Measurements from ENCODE around the gene SLC6A19. TPM values are rescaled to one million over a fixed set of nuclear protein-coding genes. Genes with fewer than 3 reads are reported as not detected.

SLC6A19 gene
- total and polyA plus RNA-seq, 9 of the 15 experiments (the other 6 are each of a cell fraction or from before 2014, with no cell fraction given), result 0.03 to 1.6 (median 0.59) TPM

GRCh38 chr5:1213508-1214162 lies 12.2 kb downstream of the SLC6A19 start:
- ChIA-PET POLR2A (no interaction called here), CTCF (ENCODE audit: low intra/inter-chr PET ratio) (no interaction called here)
- TF ChIP-seq, protein P1, sequence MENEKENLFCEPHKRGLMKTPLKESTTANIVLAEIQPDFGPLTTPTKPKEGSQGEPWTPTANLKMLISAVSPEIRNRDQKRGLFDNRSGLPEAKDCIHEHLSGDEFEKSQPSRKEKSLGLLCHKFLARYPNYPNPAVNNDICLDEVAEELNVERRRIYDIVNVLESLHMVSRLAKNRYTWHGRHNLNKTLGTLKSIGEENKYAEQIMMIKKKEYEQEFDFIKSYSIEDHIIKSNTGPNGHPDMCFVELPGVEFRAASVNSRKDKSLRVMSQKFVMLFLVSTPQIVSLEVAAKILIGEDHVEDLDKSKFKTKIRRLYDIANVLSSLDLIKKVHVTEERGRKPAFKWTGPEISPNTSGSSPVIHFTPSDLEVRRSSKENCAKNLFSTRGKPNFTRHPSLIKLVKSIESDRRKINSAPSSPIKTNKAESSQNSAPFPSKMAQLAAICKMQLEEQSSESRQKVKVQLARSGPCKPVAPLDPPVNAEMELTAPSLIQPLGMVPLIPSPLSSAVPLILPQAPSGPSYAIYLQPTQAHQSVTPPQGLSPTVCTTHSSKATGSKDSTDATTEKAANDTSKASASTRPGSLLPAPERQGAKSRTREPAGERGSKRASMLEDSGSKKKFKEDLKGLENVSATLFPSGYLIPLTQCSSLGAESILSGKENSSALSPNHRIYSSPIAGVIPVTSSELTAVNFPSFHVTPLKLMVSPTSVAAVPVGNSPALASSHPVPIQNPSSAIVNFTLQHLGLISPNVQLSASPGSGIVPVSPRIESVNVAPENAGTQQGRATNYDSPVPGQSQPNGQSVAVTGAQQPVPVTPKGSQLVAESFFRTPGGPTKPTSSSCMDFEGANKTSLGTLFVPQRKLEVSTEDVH (IDR thresholded peaks at IDR 0.05; ENCODE audit: low read depth, partially characterized antibody), result no peak
- TF ChIP-seq POLR2G (IDR thresholded peaks at IDR 0.05; ENCODE audit: low read depth, low read length), result peak; percentile 41
- H3K27me3 ChIP-seq (ENCODE audit: control insufficient read depth in 2 of 2, insufficient read depth in 2 of 2, low read length in 2 of 2), result peaks cover 14 to 64% of the 10 kb centered on the region in 2 experiments
- no peak overlapping the region for H3K4me2 ChIP-seq (ENCODE audit: insufficient read depth, low read length)
- H3K4me3 ChIP-seq, result no peak overlapping the region
- H3K9me3 ChIP-seq (replicated peaks; ENCODE audit: control insufficient read depth, insufficient read depth, low read depth, low read length), result no peaks in the 10 kb centered on the region; the same call in 1 of the 2 replicates
- no peak for ATAC-seq
- no peaks in the 10 kb centered on the region for H3K36me3 ChIP-seq (ENCODE audit: control insufficient read depth, insufficient read depth, low read length)
- H3K9ac ChIP-seq (ENCODE audit: insufficient read depth in 1 of 2, low read depth in 2 of 2, low read length in 2 of 2), result no peak overlapping the region
- DNase-seq (ENCODE audit: extremely low read depth in 1 of 4, low spot score in 3 of 4), result no peak
- no peaks in the 10 kb centered on the region for H3K79me2 ChIP-seq (ENCODE audit: control insufficient read depth, insufficient read depth, low read length)
- H3K27ac ChIP-seq (ENCODE audit: extremely low read depth, low read depth, low read length), result no peak overlapping the region
- H4K20me1 ChIP-seq (replicated peaks; ENCODE audit: control insufficient read depth, insufficient read depth, low read length), result peaks cover 6% of the 10 kb centered on the region; the same call in 1 of the 2 replicates
- no peak overlapping the region for H2AFZ ChIP-seq (ENCODE audit: low read depth, low read length)
- intact Hi-C loops (cut with micrococcal nuclease), result no loop called here
- WGBS (ENCODE audit: insufficient coverage, low coverage, missing lambda C conversion rate), result 34% methylated on average over 23 of the region's 25 CpGs
- in situ Hi-C loops (cut with MboI), result no loop called here
- no peak for FAIRE-seq
- BruUV-seq (replicated peaks), result no TSS peak
- H3K9me1 ChIP-seq (ENCODE audit: control insufficient read depth, insufficient read depth, low read length), result no peaks in the 10 kb centered on the region
- peaks cover 0 to 55% of the 10 kb centered on the region in 2 experiments; a peak in 1 of 5 replicates for H3K4me1 ChIP-seq (replicated peaks in 1 of 2; ENCODE audit: control insufficient read depth in 2 of 2, insufficient read depth in 2 of 2, low read length in 2 of 2)

Data from K562 (cell line).